ENCODE data around the gene NMNAT1.
"Not testable (repeated sequence)": the region's sequence is repeated elsewhere in the genome, so short reads cannot be mapped to it uniquely, and the experiment has no call there.

The NMNAT1 gene

DNA sequence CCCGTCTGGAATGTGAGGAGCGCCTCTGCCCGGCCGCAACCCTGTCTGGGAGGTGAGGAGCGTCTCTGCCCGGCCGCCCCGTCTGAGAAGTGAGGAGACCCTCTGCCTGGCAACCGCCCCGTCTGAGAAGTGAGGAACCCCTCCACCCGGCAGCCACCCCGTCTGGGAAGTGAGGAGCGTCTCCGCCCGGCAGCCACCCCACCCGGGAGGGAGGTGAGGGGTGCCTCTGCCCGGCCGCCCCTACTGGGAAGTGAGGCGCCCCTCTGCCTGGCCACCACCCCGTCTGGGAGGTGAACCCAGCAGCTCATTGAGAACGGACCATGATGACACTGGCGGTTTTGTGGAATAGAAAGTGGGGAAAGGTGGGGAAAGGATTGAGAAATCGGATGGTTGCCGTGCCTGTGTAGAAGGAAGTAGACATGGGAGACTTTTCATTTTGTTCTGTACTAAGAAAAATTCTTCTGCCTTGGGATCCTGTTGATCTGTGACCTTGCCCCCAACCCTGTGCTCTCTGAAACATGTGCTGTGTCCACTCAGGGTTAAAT lies 85.8 kb downstream of the NMNAT1 start:
- H3K4me2 ChIP-seq (ENCODE audit: insufficient read depth, low read length, poor library complexity, severe bottlenecking); H3K4me1 ChIP-seq (ENCODE audit: control insufficient read depth in 2 of 2, insufficient read depth in 1 of 2, low read depth in 1 of 2, low read length in 2 of 2); H3K4me3 ChIP-seq (ENCODE audit: low read length in 2 of 2); H3K14ac ChIP-seq (ENCODE audit: low read length); H3K79me1 ChIP-seq (ENCODE audit: low read depth, low read length); H3K9me3 ChIP-seq (replicated peaks in 1 of 2; ENCODE audit: control insufficient read depth in 2 of 2, insufficient read depth in 1 of 2, low read depth in 1 of 2, low read length in 2 of 2); H2BK5ac ChIP-seq (ENCODE audit: low read length); H3K27me3 ChIP-seq (ENCODE audit: control insufficient read depth in 3 of 3, insufficient read depth in 3 of 3, low read depth in 1 of 3, low read length in 3 of 3); H2BK120ac ChIP-seq (ENCODE audit: low read depth, low read length); H3K4ac ChIP-seq (ENCODE audit: low read length); H3K27ac ChIP-seq (replicated peaks; ENCODE audit: low read length); DNase-seq (ENCODE audit: low spot score); H4K91ac ChIP-seq (ENCODE audit: low read depth, low read length, poor library complexity); H3K9ac ChIP-seq (ENCODE audit: low read depth, low read length, poor library complexity); H2AK5ac ChIP-seq (ENCODE audit: low read depth, low read length); H3K36me3 ChIP-seq (replicated peaks in 1 of 2; ENCODE audit: control insufficient read depth in 2 of 2, insufficient read depth in 2 of 2, low read length in 2 of 2); H3K23ac ChIP-seq (ENCODE audit: low read depth, low read length, poor library complexity); H2BK15ac ChIP-seq (ENCODE audit: low read length); H4K8ac ChIP-seq (ENCODE audit: low read depth, low read length): not testable (repeated sequence)
- WGBS, 2 donors (ENCODE audit: extremely low coverage in 2 of 2, insufficient read length in 2 of 2, insufficient replicate concordance in 1 of 2), result no CpG with 5 or more reads among the region's 24 CpGs
- Histone ChIP-seq H2AFZ (ENCODE audit: low read length) (peak overlapping the region; percentile 47), H3K18ac (ENCODE audit: low read length) (peak overlapping the region; percentile 64), H2BK12ac (ENCODE audit: low read length) (peak overlapping the region; percentile 41)

DNA sequence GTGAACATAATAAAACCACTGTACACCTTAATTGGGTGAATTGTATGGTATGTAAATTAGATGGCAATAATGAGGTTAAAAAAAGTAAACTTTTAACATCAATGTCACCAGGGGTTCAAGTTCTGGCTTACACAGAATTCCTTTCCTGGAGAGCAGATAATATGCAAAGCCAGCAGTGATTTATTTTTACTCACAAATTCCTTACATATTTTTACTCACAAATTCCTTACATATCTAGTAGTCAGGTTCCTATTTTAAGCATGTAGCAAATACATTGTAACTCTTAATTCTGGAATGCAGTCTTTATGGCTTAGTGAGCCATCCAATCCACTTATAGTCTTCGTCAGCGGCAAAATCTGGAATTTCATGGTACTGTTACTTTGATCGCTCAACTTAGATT lies 88.2 kb downstream of the NMNAT1 start:
- H3K9me3 ChIP-seq (replicated peaks in 1 of 2; ENCODE audit: control insufficient read depth in 2 of 2, insufficient read depth in 1 of 2, low read depth in 1 of 2, low read length in 2 of 2), result no peaks in the 10 kb centered on the region
- no peaks in the 10 kb centered on the region for H3K79me1 ChIP-seq (ENCODE audit: low read depth, low read length)
- peaks cover 0 to 5% of the 10 kb centered on the region in 2 donors for H3K36me3 ChIP-seq (replicated peaks in 1 of 2; ENCODE audit: control insufficient read depth in 2 of 2, insufficient read depth in 2 of 2, low read length in 2 of 2)
- H2AFZ ChIP-seq (ENCODE audit: low read length), result no peak overlapping the region
- no peak overlapping the region for H3K4ac ChIP-seq (ENCODE audit: low read length)
- no peak overlapping the region for H2BK15ac ChIP-seq (ENCODE audit: low read length)
- no peak overlapping the region for H3K4me3 ChIP-seq (ENCODE audit: low read length in 2 of 2)
- H2BK12ac ChIP-seq (ENCODE audit: low read length), result no peak overlapping the region
- H2BK5ac ChIP-seq (ENCODE audit: low read length), result no peak overlapping the region
- H3K9ac ChIP-seq (ENCODE audit: low read depth, low read length, poor library complexity), result no peak overlapping the region
- no peak overlapping the region for H2AK5ac ChIP-seq (ENCODE audit: low read depth, low read length)
- no peak overlapping the region for H2BK120ac ChIP-seq (ENCODE audit: low read depth, low read length)
- no CpG with 5 or more reads among the region's 3 CpGs for WGBS, 2 donors (ENCODE audit: extremely low coverage in 2 of 2, insufficient read length in 2 of 2, insufficient replicate concordance in 1 of 2)
- no peak overlapping the region for H3K14ac ChIP-seq (ENCODE audit: low read length)
- no peak overlapping the region for H3K4me2 ChIP-seq (ENCODE audit: insufficient read depth, low read length, poor library complexity, severe bottlenecking)
- no peak overlapping the region for H3K23ac ChIP-seq (ENCODE audit: low read depth, low read length, poor library complexity)
- peaks cover 1 to 2% of the 10 kb centered on the region in 2 donors for H3K4me1 ChIP-seq (ENCODE audit: control insufficient read depth in 2 of 2, insufficient read depth in 1 of 2, low read depth in 1 of 2, low read length in 2 of 2)
- no peak for DNase-seq (ENCODE audit: low spot score)
- H3K18ac ChIP-seq (ENCODE audit: low read length), result no peak overlapping the region
- H4K8ac ChIP-seq (ENCODE audit: low read depth, low read length), result no peak overlapping the region
- no peak overlapping the region for H3K27ac ChIP-seq (replicated peaks; ENCODE audit: low read length)
- H3K27me3 ChIP-seq (ENCODE audit: control insufficient read depth in 3 of 3, insufficient read depth in 3 of 3, low read depth in 1 of 3, low read length in 3 of 3), result no peaks in the 10 kb centered on the region
- H4K91ac ChIP-seq (ENCODE audit: low read depth, low read length, poor library complexity), result no peak overlapping the region

DNA sequence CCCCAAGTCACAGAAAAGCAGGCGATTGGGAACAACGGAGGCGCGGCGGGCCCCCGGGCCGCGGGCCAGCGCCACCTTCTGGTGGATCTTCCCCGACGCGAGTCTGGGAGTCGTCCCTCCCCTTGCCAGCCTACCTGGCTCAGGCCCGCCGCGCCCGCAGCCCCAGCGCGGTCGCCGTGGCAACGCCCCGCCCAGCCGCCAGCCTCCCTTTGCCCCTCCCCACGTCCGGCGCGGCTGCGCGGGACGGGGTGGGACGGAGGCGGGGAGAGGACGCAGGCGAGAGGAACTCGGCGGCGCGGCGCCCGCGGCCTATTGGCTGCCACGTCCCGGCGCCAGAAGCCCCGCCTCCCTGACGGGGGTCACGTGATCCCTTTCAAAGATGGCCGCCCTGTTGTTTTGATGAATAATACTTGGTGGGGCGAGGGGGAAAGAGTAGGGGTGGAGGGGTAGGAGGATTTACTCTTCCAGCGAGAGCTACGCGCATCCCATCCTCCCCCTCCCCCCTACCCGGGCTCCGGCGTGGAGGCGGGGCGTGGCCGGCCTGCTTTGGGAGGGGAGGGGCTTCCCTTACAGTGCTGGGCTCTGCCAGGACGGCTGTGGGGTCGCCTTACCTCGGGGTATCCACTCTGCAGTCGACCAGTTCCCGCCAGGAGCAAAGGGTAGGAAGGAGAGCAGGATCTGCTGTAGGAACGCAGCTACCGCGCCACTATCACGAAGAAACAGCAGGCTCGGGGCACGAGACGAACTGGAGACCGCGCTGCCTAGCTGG lies 89.5 kb downstream of the NMNAT1 start, which contains the start of gene UBE4B:
Gene UBE4B (plus strand): TSS at position 369 of the 769 bp plus-strand sequence. CDS start 713 bp downstream, outside the sequence.
- no peaks in the 10 kb centered on the region for H3K9me3 ChIP-seq (replicated peaks in 1 of 2; ENCODE audit: control insufficient read depth in 2 of 2, insufficient read depth in 1 of 2, low read depth in 1 of 2, low read length in 2 of 2)
- peak within 1 kb of the TSS; percentile 94 for H2AFZ ChIP-seq (ENCODE audit: low read length)
- peak within 1 kb of the TSS; percentile 99 for H3K9ac ChIP-seq (ENCODE audit: low read depth, low read length, poor library complexity)
- peak within 1 kb of the TSS; percentile 85 for H3K23ac ChIP-seq (ENCODE audit: low read depth, low read length, poor library complexity)
- peak within 1 kb of the TSS; percentile 73 for H3K4me2 ChIP-seq (ENCODE audit: insufficient read depth, low read length, poor library complexity, severe bottlenecking)
- no peak within 1 kb of the TSS for H4K8ac ChIP-seq (ENCODE audit: low read depth, low read length)
- DNase-seq (ENCODE audit: low spot score), result peak; percentile 99
- no peak within 1 kb of the TSS for H2BK15ac ChIP-seq (ENCODE audit: low read length)
- no peak within 1 kb of the TSS for H4K91ac ChIP-seq (ENCODE audit: low read depth, low read length, poor library complexity)
- H3K36me3 ChIP-seq (replicated peaks in 1 of 2; ENCODE audit: control insufficient read depth in 2 of 2, insufficient read depth in 2 of 2, low read length in 2 of 2), result peaks cover 0 to 17% of the 10 kb centered on the region in 2 donors
- no peak within 1 kb of the TSS for H2BK12ac ChIP-seq (ENCODE audit: low read length)
- H2BK5ac ChIP-seq (ENCODE audit: low read length), result peak within 1 kb of the TSS; percentile 87
- H3K14ac ChIP-seq (ENCODE audit: low read length), result peak within 1 kb of the TSS; percentile 95
- H3K27me3 ChIP-seq (ENCODE audit: control insufficient read depth in 3 of 3, insufficient read depth in 3 of 3, low read depth in 1 of 3, low read length in 3 of 3), result no peaks in the 10 kb centered on the region
- peak within 1 kb of the TSS; percentile 99 for H3K27ac ChIP-seq (replicated peaks; ENCODE audit: low read length)
- peak within 1 kb of the TSS; percentile 99 for H3K18ac ChIP-seq (ENCODE audit: low read length)
- H3K4ac ChIP-seq (ENCODE audit: low read length), result no peak within 1 kb of the TSS
- peaks cover 1 to 2% of the 10 kb centered on the region in 2 donors for H3K4me1 ChIP-seq (ENCODE audit: control insufficient read depth in 2 of 2, insufficient read depth in 1 of 2, low read depth in 1 of 2, low read length in 2 of 2)
- WGBS, 2 donors (ENCODE audit: extremely low coverage in 2 of 2, insufficient read length in 2 of 2, insufficient replicate concordance in 1 of 2), result no CpG with 5 or more reads among the region's 73 CpGs
- no peak within 1 kb of the TSS for H2AK5ac ChIP-seq (ENCODE audit: low read depth, low read length)
- peak within 1 kb of the TSS; percentile 86 to 95 for H3K4me3 ChIP-seq (ENCODE audit: low read length in 2 of 2)
- H3K79me1 ChIP-seq (ENCODE audit: low read depth, low read length), result no peaks in the 10 kb centered on the region
- no peak within 1 kb of the TSS for H2BK120ac ChIP-seq (ENCODE audit: low read depth, low read length)

DNA sequence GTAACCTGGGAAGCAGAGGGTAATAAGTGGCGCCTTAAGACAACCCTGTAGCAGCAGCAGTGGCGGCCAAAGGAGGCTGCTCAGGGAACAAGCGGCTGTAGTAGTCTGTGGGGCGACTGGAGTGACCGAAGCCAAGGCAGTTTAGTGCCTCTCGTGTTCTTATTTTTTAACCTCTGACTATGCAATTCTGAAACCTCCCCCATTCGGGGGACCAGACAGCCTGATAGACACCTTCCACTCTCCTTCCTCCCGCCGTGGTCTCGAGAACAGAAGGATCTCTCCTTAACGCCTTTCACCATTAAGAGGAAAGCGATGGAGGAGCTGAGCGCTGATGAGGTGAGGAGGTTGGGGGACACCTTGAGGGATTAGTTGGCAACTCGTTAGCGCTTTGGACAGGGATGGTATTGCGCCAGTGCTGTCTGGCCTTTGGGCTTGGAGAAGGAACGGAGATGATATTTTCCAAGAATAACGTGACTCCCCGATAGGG lies 90.1 kb downstream of the NMNAT1 start:
- no peak overlapping the region for H2BK12ac ChIP-seq (ENCODE audit: low read length)
- no peak overlapping the region for H2BK15ac ChIP-seq (ENCODE audit: low read length)
- peak overlapping the region; percentile 94 for H2AFZ ChIP-seq (ENCODE audit: low read length)
- H3K79me1 ChIP-seq (ENCODE audit: low read depth, low read length), result no peaks in the 10 kb centered on the region
- H2BK120ac ChIP-seq (ENCODE audit: low read depth, low read length), result no peak overlapping the region
- peaks cover 0 to 23% of the 10 kb centered on the region in 2 donors for H3K36me3 ChIP-seq (replicated peaks in 1 of 2; ENCODE audit: control insufficient read depth in 2 of 2, insufficient read depth in 2 of 2, low read length in 2 of 2)
- no peak overlapping the region for H2AK5ac ChIP-seq (ENCODE audit: low read depth, low read length)
- H3K9me3 ChIP-seq (replicated peaks in 1 of 2; ENCODE audit: control insufficient read depth in 2 of 2, insufficient read depth in 1 of 2, low read depth in 1 of 2, low read length in 2 of 2), result no peaks in the 10 kb centered on the region
- no peak for DNase-seq (ENCODE audit: low spot score)
- H3K4me1 ChIP-seq (ENCODE audit: control insufficient read depth in 2 of 2, insufficient read depth in 1 of 2, low read depth in 1 of 2, low read length in 2 of 2), result peaks cover 1 to 2% of the 10 kb centered on the region in 2 donors
- H4K91ac ChIP-seq (ENCODE audit: low read depth, low read length, poor library complexity), result no peak overlapping the region
- H4K8ac ChIP-seq (ENCODE audit: low read depth, low read length), result no peak overlapping the region
- peak overlapping the region; percentile 99 for H3K27ac ChIP-seq (replicated peaks; ENCODE audit: low read length)
- H3K4me3 ChIP-seq (ENCODE audit: low read length in 2 of 2), result peak overlapping the region; percentile 86 to 95
- H3K4ac ChIP-seq (ENCODE audit: low read length), result no peak overlapping the region
- H3K4me2 ChIP-seq (ENCODE audit: insufficient read depth, low read length, poor library complexity, severe bottlenecking), result peak overlapping the region; percentile 73
- H3K9ac ChIP-seq (ENCODE audit: low read depth, low read length, poor library complexity), result peak overlapping the region; percentile 99
- H3K27me3 ChIP-seq (ENCODE audit: control insufficient read depth in 3 of 3, insufficient read depth in 3 of 3, low read depth in 1 of 3, low read length in 3 of 3), result no peaks in the 10 kb centered on the region
- no peak overlapping the region for H3K14ac ChIP-seq (ENCODE audit: low read length)
- H3K18ac ChIP-seq (ENCODE audit: low read length), result peak overlapping the region; percentile 99
- WGBS, 2 donors (ENCODE audit: extremely low coverage in 2 of 2, insufficient read length in 2 of 2, insufficient replicate concordance in 1 of 2), result no CpG with 5 or more reads among the region's 19 CpGs
- H2BK5ac ChIP-seq (ENCODE audit: low read length), result peak overlapping the region; percentile 87
- peak overlapping the region; percentile 85 for H3K23ac ChIP-seq (ENCODE audit: low read depth, low read length, poor library complexity)
